GM21717 (cell line): ENCODE measurements around the gene TMEM256.

ENCODE experiments used
- ATAC-seq: cut with Tn5 transposase; IDR thresholded peaks from one replicate; pipeline ENCODE4 v1.9.1; 2021; ENCODE audit warnings: mild to moderate bottlenecking, moderate library complexity; ENCODE audit not compliant: unreplicated experiment

Gene TMEM256

DNA sequence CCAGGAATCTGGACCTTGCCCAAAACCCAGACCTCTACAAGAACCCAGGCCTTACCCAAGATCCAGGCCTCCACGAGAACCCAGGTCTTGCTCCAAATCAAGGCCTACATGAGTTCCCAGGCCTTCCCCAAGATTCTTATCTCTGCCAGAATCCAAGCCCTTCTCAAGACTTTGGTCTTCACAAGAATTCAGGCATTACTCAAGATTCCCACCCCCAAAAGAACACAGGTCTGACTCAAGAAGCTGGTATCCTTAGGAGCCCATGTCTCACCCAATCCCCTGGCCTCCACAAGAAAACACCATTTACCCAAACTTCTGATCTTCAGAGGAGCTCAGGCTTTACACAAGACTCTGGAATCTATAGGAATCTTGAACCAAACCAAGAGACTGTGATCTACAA, 27.3 kb upstream of the TMEM256 start:
- ATAC-seq, result no peak

DNA sequence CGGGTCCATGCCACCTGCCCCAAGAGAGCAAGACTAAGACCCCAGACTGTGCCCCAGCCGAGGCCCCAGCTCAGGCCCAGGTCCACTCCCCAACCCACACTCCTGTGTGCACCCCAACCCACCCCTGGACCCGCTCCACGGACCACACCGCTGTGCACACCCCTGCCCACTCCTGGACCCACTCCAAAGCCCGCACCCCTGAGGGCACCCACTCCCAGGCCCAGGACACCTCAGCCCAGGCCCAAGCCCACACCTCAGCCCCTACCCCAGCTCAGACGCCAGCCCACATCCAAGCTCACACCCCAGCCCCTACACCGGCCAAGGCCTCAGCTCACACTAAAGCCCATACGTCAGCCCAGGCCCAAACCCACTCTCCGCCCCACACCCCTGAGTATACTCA, 25.8 kb upstream of the TMEM256 start:
- no peak for ATAC-seq

GRCh38 chr17:7428557-7428956, 24.7 kb upstream of the TMEM256 start, which contains the start of gene SPEM3:
Gene SPEM3 (plus strand): TSS chr17:7428857. CDS start chr17:7428903, 46 bp downstream.
- ATAC-seq, result no peak

DNA sequence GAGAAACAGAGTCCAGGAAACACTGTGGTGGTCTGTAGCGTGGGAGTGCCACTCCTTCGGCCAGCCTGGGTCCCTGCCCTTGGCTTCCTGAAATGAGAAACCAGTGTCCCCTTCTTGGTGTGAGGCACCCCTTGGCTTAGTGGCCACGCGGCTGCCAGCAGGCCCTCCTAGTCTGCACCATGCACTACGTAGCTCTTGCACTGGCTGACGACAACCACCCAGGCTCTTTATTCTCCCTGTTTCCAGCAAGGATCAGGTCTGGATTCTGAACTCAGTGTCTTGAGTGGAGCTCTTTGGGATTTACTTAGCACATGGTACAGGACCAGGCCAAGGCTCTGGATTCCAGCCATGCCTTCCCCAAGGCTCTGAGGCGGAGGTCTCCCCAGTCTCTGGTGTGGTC, 23.7 kb upstream of the TMEM256 start:
- ATAC-seq, result no peak

- no peak for ATAC-seq
These were observed 23.1 kb upstream of the TMEM256 start for GRCh38 chr17:7426896-7427489.

GRCh38 chr17:7426203-7426863, 22.4 kb upstream of the TMEM256 start:
- ATAC-seq, result no peak

DNA sequence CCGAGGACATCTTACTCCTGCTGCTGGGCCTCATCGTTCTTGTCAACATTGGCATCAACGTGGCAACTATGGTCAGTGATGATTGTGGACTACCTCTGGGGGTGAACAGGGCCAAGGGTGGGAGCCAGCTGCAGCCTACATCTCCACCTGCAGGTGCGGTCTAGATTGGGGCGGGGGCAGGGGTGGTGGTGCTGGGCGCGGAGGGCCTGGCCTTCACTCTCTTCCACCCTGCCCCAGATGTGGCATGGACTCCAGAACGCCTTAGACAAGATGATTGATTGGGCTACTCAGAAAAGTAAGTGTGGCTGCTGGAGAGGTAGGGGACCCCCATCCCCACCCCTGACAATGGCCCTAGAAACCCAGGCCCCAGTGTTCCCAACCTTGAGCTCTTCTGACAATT, 21.9 kb upstream of the TMEM256 start:
- ATAC-seq, result no peak

DNA sequence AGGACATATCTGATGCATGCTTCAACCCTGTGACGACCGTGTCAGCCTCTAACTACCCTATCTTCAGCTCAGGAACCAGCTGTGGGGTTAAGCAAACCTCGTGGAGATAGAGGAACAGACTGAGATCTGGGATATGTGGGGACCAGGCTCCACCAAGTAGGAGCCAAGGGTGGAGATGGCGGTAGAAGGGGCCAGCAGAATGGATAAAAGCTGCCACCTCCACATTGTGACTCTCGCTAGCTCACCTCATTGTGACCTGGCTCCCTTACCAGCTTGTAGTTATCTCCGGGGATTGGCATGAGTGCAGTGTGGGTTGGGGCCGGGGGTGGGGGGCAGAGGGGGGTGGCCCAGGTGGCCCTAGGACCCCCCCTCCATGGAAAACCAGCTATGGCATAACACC, 21.4 kb upstream of the TMEM256 start, which contains the start of gene SPEM2:
Gene SPEM2, plus strand, starts transcription at position 301 of the 400 bp plus-strand sequence. Its CDS starts 73 bp downstream, at position 374.
- no peak for ATAC-seq

- no peak for ATAC-seq
These were observed 19.8 kb upstream of the TMEM256 start for GRCh38 chr17:7423679-7424078.

GRCh38 chr17:7421186-7421585, 17.3 kb upstream of the TMEM256 start:
- no peak for ATAC-seq

GRCh38 chr17:7419819-7420610, 16.1 kb upstream of the TMEM256 start, which contains the start of gene SPEM1:
Gene SPEM1 (plus strand): TSS chr17:7420324. CDS start chr17:7420385, 61 bp downstream.
- no peak for ATAC-seq

DNA sequence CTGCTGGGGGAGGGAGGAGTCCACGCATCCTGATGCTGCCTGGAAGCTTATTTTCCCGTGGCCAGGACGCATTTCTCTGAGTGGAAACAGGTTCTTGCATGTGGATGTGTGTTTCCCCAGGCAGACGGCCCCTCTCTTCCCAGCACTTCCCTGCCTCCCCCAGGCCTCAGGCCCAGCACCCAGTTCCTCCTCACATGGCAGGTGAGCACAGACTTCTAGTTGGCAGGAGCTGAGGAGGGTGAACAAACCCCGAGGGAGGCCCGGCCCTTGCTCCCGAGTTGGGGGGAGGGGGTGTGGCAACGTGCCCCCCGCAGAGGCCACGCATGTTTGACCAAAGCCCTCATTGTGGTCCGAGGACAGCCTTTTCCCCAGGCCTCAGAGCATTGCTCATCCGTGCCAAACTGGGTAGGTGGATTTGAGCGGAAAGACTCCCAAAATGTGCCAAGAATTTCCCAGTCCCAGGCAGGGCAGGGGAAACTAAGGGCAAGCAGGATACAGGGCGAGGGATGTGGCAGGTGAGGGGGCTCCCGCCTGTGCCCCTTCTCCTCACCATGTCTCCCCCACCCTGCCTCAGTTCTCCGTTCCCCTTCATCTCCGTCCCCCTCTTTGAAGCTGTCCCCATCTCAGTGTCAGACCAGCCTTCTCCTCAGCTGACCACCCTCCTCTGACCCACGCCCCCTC, 14.7 kb upstream of the TMEM256 start:
- ATAC-seq, result no peak

DNA sequence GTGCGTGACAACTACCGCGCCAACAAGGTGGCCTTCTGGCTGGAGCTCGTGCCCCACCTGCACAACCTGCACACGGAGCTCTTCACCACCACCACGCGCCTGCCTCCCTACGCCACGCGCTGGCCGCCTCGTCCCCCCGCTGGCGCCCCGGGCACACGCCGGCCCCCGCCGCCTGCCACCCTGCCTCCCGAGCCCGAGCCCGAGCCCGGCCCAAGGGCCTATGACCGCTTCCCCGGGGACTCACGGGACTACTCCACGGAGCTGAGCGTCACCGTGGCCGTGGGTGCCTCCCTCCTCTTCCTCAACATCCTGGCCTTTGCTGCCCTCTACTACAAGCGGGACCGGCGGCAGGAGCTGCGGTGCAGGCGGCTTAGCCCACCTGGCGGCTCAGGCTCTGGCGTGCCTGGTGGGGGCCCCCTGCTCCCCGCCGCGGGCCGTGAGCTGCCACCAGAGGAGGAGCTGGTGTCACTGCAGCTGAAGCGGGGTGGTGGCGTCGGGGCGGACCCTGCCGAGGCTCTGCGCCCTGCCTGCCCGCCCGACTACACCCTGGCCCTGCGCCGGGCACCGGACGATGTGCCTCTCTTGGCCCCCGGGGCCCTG, 13.3 kb upstream of the TMEM256 start:
- no peak for ATAC-seq

GRCh38 chr17:7416323-7416722, 12.4 kb upstream of the TMEM256 start:
- ATAC-seq, result no peak

- ATAC-seq, result no peak
These were observed 11.9 kb upstream of the TMEM256 start for GRCh38 chr17:7415784-7416183.

GRCh38 chr17:7414837-7415236, 10.9 kb upstream of the TMEM256 start:
- no peak for ATAC-seq

DNA sequence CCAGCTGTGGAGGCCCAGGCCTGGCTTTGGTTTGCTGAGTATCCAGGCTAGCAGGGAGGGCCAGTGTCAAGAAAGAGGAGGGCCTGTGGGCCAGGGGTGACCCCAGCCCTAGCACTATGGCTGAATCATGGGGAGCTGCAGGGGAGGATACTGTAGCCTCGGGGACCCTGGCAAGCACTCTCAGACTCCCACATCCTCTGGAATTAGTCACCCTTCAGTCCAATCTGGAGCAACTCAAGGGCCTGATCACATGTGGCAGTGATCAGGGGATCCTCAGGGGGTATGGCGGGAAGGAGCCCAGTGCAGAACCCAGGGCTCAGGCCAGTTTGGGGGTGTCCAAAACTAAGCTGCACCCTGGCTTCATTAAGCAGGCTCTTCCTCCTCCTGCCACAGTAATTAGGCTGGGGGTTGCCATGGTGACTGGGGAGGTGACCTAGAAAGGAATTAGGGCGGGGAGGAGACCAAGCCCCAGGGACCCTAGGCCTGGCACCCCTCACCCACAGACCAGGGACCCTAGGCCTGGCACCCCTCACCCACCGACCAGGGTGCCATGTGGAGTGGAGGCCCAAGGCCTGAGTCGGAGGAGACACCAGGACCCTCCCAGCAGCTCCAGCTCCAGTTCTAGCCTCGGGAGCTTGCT, 9.6 kb upstream of the TMEM256 start:
- ATAC-seq, result no peak

DNA sequence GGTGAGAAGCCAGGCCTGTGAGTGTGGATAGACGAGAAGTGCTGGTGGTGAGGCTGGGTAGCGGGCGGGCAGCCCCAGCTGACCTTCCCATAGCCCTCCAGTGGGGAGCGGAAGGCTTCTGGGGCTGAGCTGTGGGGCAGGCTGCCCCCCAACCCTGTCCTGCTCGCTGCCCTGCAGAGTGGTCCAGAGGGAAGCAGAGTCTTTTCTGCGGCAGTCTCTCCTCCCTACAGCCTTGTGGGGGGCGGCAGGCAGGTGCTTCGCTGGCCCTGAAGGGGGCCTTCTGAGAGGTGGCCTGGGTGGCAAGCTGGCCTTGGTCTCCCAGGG, 7.5 kb upstream of the TMEM256 start:
- no peak for ATAC-seq

DNA sequence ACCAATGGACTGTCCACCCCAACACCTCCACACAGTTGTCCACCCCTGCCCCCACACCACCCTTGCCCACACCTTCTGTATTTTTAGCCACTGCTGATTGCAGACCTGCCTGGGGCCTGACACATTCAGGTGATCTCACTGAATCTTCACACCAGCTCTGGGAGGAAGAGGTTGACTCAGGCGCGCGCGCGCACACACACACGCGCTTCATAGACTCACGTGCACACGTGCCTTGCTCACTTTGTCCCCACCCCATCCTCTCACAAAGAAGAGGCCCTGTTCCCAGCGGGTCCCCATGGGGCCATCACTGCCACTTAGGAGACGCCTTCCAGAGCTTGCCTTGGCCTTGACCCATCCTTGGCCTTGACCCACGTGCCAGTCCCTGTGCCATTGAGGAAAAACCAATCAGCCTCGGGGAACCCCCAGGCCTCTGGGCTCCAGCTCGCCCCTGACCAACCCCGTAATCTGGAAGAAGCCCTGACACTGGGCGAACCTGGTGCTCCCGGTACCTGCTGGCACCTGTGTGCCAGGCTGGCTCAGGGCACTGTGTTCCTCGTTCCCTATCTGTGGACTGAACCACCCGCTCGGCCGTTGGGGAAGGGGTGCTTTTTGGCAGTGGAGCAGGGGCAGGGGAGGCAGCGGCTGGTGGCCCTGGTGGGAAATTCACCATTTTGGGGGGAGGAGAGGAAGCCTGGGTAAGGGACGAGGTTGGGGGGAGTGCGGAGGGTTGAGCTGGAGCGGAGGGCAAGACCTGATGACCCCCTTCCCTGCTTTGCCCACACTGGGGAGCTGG, 6.9 kb upstream of the TMEM256 start:
- ATAC-seq, result no peak

DNA sequence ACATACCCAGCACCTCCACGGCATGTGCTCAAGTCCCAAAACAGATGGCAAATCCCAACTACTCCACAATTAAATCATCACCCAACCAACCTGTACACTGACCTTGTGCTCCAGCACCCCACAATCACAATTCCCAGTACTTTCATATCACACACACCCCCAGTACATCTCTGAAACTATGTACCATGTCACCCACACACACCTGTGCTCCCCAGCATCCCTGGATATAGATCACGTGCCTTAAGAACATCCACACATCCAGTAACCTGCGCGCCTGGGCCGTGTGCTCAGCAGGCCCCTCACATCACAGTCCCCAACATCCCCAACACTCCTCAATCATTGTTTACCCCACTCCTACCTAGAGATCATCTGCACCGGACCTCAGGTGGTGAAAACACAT, 5.8 kb upstream of the TMEM256 start:
- ATAC-seq, result no peak
